Adrenal gland (tissue), 12 donors: ENCODE results near the gene SLC8A3. TPM values are rescaled to one million over a fixed set of nuclear protein-coding genes. Genes with fewer than 3 reads are reported as not detected.

ENCODE experiments used
- DNase-seq, 7 donors: peaks; one replicate each; pipeline ENCODE4 v3.0.0-alpha.2; 2019 to 2020
- H3K27ac ChIP-seq, 5 donors: fragments of 200-600 bp; sonication (generic) in 4 of 5; 1 replicate in 3 of 5; 2 replicates in 2 of 5; pipeline versions ENCODE4 v1.5.1 to v1.8.0; 2016 to 2020; ENCODE audit warnings: mild to moderate bottlenecking in 1 of 5
- H3K27me3 ChIP-seq: fragments of 200-600 bp; 2 replicates; pipeline ENCODE4 v1.8.0; 2021
- H3K36me3 ChIP-seq, 2 donors: fragments of 200-600 bp; replicated peaks in 1 of 2; 1 replicate in 1 of 2; 2 replicates in 1 of 2; pipeline versions ENCODE4 v1.5.1 to v1.8.0; 2018 to 2022
- H3K4me1 ChIP-seq, 2 donors: fragments of 200-600 bp; replicated peaks in 1 of 2; 1 replicate in 1 of 2; 2 replicates in 1 of 2; pipeline versions ENCODE4 v1.5.1 to v1.8.0; 2018 to 2021
- H3K4me3 ChIP-seq, 4 donors: fragments of 200-600 bp; sonication (generic) in 3 of 4; one replicate each; pipeline ENCODE4 v1.5.1; 2016 to 2018
- H3K9me3 ChIP-seq, 3 donors: fragments of 200-600 bp; sonication (generic) in 1 of 3; replicated peaks in 1 of 3; 1 replicate in 2 of 3; 2 replicates in 1 of 3; pipeline versions ENCODE4 v1.5.1 to v1.8.0; 2016 to 2021
- POLR2A ChIP-seq, 2 donors: fragments of 450-650 bp; IDR thresholded peaks; one replicate each; pipeline ENCODE4 v1.6.1; 2017; ENCODE audit warnings: antibody characterized with exemption in 2 of 2, mild to moderate bottlenecking in 2 of 2, moderate library complexity in 1 of 2
- WGBS, 4 donors: extraction: QIAGEN DNeasy Blood & Tissue Kit in 2 of 4; methylation state at CpG; one replicate each; pipeline versions ENCODE4 v1.1.5 to v1.1.7; 2013 to 2017; 5-methylcytosine and 5-hydroxymethylcytosine counted together
- intact Hi-C, 2 donors: fragments of 100-400 bp; cut with DNase I; formaldehyde crosslinking; loops; one replicate each; pipeline versions ENCODE4 v1.14.1 to v1.15.0; 2022 to 2023
- polyA plus RNA-seq, 3 donors: library from polyadenylated mRNA; stranded (reverse); fragments of 200-250 nt in 2 of 3; fragments of 350-450 nt in 1 of 3; fragmentation: Illumina TruSeq in 1 of 3; extraction: RNeasy Lipid Tissue Mini Kit (QIAGEN cat#74804) in 1 of 3; gene quantifications; one replicate each; pipeline ENCODE4 v1.2.3, GENCODE V29; 2013 to 2014
- total RNA-seq, 9 donors: library from RNA; depleted of rRNA in 4 of 9; stranded (reverse); fragments of >200 nt in 4 of 9; fragments of 120-200 nt in 1 of 9; fragmentation: NEBNext Ultra II Directional in 1 of 9; extraction: Animal tissue kit (Norgen Biotek cat#: 25700) in 1 of 9; gene quantifications; one replicate each; pipeline versions ENCODE4 v1.1.0 to v1.2.4, GENCODE V29; 2013 to 2023
- TF ChIP-seq, protein P1 (sequence below), 6 experiments: fragments of 450-650 bp in 4 of 6; fragments of 200-600 bp in 2 of 6; sonication (generic) in 1 of 6; IDR thresholded peaks; 1 replicate in 5 of 6; 2 replicates in 1 of 6; pipeline versions ENCODE4 v1.5.1 to v1.8.0; 2016 to 2021; ENCODE audit warnings: antibody characterized with exemption in 6 of 6, mild to moderate bottlenecking in 2 of 6, moderate library complexity in 1 of 6
- donor health status: healthy with polysubstance abuse.
- donor health status: Bipolar disorder and iron deficiency.
- donor health status: DM: yes; HTN: yes; CAD: no.
- donor health status: DM: no; HTN: no; CAD: no.
- donor health status: DM: no; HTN: no; CAD: no.
- donor health status: DM: yes; HTN: yes; CAD: no.

The SLC8A3 gene
- total and polyA plus RNA-seq, 12 donors: 0.08 to 2.1 (median 0.62) TPM; not detected in 4

DNA sequence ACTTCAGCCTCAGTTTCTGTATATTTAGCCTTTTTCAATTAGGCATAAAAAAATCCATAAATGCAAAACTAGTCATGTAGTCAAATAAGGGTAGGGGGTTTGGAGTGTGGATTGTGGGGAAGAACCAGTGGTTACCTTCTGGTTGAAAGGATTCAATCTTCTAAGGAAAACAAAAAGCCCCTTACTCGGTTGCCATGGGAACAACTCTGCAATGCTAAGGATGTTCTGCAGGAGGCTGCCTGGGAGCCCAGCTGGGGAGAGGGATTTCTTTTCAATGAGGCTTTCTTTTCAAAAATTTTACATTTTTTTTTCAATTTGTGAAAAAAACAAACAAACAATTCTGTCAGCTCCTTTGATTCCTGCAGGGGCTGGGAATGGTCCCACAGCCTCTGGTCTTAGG lies 67.2 kb downstream of the SLC8A3 start:
- no peak for DNase-seq
- Histone ChIP-seq H3K27me3 (no peaks in the 10 kb centered on the region), H3K4me1 (no peaks in the 10 kb centered on the region), H3K9me3 (no peaks in the 10 kb centered on the region), H3K27ac (no peak overlapping the region), H3K36me3 (no peaks in the 10 kb centered on the region), H3K4me3 (no peak overlapping the region)
- TF ChIP-seq POLR2A (IDR thresholded peaks at IDR 0.05): no peak
- TF ChIP-seq, protein P1, sequence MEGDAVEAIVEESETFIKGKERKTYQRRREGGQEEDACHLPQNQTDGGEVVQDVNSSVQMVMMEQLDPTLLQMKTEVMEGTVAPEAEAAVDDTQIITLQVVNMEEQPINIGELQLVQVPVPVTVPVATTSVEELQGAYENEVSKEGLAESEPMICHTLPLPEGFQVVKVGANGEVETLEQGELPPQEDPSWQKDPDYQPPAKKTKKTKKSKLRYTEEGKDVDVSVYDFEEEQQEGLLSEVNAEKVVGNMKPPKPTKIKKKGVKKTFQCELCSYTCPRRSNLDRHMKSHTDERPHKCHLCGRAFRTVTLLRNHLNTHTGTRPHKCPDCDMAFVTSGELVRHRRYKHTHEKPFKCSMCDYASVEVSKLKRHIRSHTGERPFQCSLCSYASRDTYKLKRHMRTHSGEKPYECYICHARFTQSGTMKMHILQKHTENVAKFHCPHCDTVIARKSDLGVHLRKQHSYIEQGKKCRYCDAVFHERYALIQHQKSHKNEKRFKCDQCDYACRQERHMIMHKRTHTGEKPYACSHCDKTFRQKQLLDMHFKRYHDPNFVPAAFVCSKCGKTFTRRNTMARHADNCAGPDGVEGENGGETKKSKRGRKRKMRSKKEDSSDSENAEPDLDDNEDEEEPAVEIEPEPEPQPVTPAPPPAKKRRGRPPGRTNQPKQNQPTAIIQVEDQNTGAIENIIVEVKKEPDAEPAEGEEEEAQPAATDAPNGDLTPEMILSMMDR (IDR thresholded peaks at IDR 0.05): no peak
- intact Hi-C loops: no loop called here
- 17 to 43% (median 32%) methylated on average over 1 of the region's 1 CpG for WGBS, 4 donors

DNA sequence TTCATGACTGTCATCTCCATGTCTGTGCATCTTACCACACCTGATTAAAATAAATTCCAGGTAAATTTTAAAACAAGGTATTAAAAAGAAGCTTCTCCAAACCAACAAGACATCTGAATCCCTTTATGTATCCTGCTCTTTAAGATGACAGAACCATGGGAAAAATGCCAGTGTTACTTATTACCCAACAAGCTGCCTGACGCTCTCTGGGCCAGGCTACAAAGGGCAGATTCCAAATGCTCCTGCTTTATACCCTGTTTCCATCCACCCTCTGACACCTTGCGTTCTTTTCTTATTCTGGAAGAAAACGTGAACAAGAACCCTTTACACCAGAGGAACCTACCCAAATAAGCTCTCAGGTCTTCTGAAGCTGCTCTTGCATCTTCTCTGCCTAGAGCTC lies 70.7 kb downstream of the SLC8A3 start:
- DNase-seq: no peak
- intact Hi-C loops: no loop called here
- no peak overlapping the region for H3K4me3 ChIP-seq
- H3K27me3 ChIP-seq: no peaks in the 10 kb centered on the region
- no peaks in the 10 kb centered on the region for H3K9me3 ChIP-seq
- TF ChIP-seq, protein P1 (IDR thresholded peaks at IDR 0.05): no peak
- no peak for TF ChIP-seq POLR2A (IDR thresholded peaks at IDR 0.05)
- no peaks in the 10 kb centered on the region for H3K36me3 ChIP-seq
- WGBS, 4 donors: 63 to 67% (median 63%) methylated on average over 3 of the region's 3 CpGs
- H3K27ac ChIP-seq: no peak overlapping the region
- H3K4me1 ChIP-seq: no peaks in the 10 kb centered on the region

DNA sequence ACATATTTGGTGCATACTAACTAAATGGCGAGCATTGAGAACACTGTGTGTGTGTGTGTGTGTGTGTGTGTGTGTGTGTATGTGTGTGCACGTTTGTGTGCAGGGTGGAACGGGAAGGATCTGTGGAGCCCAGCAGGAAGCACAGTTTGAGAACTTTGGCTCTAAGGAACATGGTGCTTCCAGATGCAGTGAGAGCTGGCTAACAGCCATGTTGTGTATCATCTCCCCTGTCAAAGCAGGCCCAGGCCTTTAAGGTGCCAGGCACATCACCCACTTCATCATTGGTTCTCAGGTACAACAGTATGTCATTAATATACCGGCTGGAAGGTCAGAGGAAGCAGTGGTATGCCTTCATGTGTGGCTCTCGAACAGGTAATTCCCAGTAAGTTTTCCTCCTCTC lies 72.5 kb downstream of the SLC8A3 start:
- Histone ChIP-seq H3K27ac (no peak overlapping the region), H3K4me1 (no peaks in the 10 kb centered on the region), H3K27me3 (no peaks in the 10 kb centered on the region), H3K36me3 (no peaks in the 10 kb centered on the region), H3K9me3 (no peaks in the 10 kb centered on the region), H3K4me3 (no peak overlapping the region)
- no peak for DNase-seq
- intact Hi-C loops: no loop called here
- TF ChIP-seq, protein P1 (IDR thresholded peaks at IDR 0.05): no peak
- no peak for TF ChIP-seq POLR2A (IDR thresholded peaks at IDR 0.05)
- 47 to 66% (median 57%) methylated on average over 5 of the region's 5 CpGs for WGBS, 4 donors

DNA sequence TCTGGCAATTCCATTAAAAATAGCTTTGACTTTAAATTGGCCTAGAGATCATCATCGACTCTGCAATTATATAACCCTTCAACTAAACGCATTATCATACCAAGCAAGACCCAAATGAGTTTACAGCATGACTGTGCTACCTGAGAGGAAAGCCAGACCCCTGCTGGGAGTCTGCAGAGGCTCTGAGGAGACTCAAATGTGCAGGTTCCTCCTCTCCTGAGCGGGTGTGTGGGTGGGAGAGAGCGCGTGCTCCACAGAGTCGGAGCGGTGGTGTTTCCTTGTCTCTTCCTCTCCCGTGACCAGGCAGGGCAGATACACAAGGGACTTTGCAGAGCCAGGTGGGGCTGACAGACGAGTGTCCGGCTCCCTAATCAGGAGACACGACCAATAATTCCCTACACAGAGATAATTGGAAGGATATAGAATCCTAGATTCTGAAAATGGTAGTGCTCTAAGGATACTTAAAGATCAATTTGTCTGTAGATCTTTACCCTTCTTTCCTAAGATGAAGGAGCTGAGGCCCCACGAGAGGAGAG lies 74.1 kb downstream of the SLC8A3 start:
- DNase-seq: no peak
- Histone ChIP-seq H3K36me3 (no peaks in the 10 kb centered on the region), H3K27ac (no peak overlapping the region), H3K4me3 (no peak overlapping the region), H3K9me3 (no peaks in the 10 kb centered on the region), H3K4me1 (no peaks in the 10 kb centered on the region), H3K27me3 (no peaks in the 10 kb centered on the region)
- no peak for TF ChIP-seq POLR2A (IDR thresholded peaks at IDR 0.05)
- TF ChIP-seq, protein P1 (IDR thresholded peaks at IDR 0.05): no peak
- 67 to 78% (median 73%) methylated on average over 12 of the region's 12 CpGs for WGBS, 4 donors
- intact Hi-C loops: no loop called here
